Ramos (cell line): ENCODE data around the gene NOCT.
"Not testable (repeated sequence)": the region's sequence is repeated elsewhere in the genome, so short reads cannot be mapped to it uniquely, and the experiment has no call there.

Source experiments
- in situ Hi-C: fragments of 300-500 bp; cut with MboI; formaldehyde crosslinking; loops from one replicate; pipeline ENCODE4 v1.14.3; 2022; ENCODE audit warnings: low sequenced_read_pairs; ENCODE audit not compliant: unreplicated experiment

Gene NOCT

DNA sequence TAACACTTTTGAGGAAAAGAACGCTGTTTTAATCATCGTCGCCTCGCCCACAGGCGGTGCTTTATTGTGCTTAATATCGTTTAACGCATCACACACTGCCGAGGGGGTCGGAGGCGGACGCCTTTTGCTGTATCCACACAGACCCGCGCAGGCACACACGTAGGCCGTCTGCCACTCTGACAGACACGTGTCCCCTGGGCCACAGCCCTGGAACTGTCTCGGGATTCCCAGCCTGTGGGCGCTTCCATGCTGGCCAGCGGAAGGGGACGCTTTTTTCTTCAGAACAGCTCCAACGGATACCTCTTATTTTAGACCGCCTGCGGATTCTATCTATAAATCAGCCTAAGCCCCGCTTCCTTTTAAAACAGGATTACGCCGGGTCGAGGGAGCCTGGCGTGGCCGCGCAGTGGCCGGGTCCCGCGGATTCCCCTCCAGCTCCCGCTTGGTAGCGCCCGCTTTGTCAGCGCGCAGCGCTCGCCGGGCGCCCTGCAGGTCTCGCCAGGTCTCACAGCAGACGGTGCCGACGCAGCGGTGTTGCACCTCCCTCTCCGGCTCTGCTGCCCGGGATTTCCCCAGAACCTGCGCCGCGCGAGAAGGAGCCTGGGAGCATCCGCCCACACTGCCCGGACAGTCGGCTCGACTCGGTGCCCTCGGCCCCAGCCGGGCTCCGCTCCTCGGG, at the start of gene NOCT:
Gene NOCT (plus strand): TSS at position 513 of the 679 bp plus-strand sequence. CDS start 201 bp downstream, outside the sequence.
- in situ Hi-C loops, result no loop called here

- in situ Hi-C loops, result no loop called here
Observed at GRCh38 chr4:138967313-138967712, 48.3 kb upstream of the NOCT start.

GRCh38 chr4:138972956-138973801, 42.4 kb upstream of the NOCT start:
- in situ Hi-C loops, result no loop called here

DNA sequence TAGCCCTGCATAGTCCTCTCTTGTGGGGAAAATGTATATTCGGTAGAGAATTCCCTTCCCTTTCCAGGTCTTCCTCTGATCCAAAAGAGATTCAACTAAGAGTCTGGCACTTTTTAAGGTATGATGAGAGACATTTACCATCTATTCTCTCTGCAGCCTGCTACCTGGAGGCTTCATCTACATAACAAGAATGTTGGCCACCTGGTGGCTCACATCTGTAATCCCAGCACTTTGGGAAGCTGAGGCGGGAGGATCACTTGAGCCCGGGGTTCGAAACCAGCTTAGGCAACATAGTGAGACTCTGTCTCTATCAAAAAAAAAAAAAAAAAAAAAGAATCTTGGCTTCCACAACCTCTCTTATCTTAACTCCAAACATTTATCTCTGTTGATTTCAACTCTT, 40.4 kb upstream of the NOCT start:
- in situ Hi-C loops, result no loop called here

DNA sequence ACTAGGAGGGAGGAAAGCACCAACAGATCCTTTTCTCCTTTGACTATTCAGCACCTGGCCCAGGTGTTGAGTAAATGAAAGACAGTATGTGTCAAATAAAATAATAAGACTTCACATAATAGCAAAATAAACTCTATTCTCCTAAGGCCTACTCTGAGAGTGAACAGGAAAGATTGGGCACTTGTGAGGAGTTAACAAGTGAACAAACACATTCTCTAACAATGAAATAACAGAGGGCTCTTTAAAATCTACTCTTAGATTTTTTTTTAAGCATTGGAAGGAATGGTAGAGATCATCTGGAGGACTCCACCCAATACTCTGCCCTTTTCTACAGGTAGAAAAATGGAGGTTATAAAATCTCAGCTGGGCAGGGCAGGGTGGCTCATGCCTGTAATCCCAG, 39.1 kb upstream of the NOCT start:
- in situ Hi-C loops, result no loop called here

DNA sequence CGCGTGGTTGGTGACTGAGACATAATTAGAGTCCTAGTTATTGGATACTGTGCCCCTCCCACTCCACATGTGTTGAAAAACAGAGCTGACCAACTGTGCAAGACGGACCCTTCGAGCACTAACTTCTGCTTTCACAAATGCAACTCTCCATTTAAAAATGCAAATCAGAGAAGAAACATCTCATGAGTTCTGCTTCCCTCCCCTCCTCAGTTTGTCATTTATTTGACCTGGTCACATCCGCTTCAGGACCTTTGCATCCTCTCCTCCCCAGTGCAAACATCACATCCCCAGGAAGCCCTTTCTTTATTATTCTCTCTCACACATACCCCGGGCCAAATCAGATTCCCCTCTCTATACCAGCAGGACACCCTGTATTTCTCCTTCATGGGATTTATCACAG, 38.1 kb upstream of the NOCT start:
- in situ Hi-C loops, result no loop called here

DNA sequence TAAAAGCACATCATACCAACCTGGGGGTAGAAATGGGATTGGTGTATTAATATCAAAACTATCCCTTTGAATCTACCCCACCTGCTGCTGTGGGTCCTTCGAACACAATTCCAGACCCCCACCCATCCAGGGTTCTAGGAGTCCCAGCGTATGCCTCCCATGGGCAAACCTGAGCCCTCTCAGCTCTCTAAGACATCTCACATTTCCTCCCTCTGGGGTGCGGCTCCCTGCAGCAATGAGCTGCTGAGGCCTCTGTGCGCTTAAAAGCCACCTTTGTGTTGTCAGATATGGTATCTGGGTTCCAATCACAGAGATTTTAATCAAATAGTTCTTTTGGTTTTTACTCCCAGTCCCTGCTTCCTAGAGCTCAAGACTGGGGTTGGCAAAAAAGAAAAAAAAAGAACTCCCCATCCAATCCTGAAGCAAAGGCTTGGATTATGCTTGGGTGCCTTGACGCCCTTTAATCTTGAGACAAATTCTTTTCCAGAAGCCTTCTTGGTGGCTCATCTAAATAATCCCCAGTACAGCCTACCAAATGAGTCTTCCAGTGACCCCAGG, 37.5 kb upstream of the NOCT start:
- in situ Hi-C loops, result no loop called here

- in situ Hi-C loops, result no loop called here
Observed at GRCh38 chr4:138978600-138978999, 37.0 kb upstream of the NOCT start.

- in situ Hi-C loops, result no loop called here
Observed at GRCh38 chr4:138979742-138980141, 35.8 kb upstream of the NOCT start.

- in situ Hi-C loops, result no loop called here
Observed at GRCh38 chr4:138981930-138982390, 33.6 kb upstream of the NOCT start.

- in situ Hi-C loops, result no loop called here
Observed at GRCh38 chr4:138982754-138983153, 32.8 kb upstream of the NOCT start.

DNA sequence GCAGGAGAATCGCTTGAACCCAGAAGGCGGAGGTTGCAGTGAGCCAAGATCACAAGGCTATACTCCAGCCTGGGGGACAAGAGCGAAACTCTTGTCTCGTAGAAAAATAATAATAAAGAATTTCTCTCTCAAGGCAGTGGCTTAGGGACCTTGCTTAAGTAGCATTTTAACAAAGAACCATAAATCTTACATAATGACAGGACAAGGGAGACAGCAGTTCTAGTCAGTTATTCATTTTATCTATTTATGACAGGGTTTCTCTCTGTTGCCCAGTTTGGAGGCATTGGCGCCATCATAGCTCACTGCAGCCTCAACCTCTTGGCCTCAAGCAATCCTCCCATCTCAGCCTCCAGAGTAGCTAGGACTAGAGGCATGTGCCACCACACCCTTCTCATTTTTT, 31.9 kb upstream of the NOCT start:
- in situ Hi-C loops, result no loop called here

DNA sequence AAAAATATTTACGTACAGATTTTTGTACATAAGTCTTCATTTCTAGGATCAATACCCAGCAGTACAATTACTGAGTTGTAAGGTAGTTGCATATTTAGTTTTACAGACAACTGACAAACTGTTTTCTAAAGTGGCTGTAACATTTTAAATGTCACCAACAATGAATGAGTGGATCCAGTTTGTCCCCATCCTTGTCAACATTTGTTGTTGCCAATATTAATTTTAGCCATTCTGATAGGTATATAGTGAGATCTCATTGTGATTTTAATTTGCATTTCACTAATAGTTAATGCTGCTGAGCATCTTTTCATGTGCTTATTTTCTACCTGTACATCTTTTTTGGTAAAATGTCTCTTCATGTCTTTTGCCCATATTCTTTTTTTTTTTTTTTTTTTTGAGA, 30.9 kb upstream of the NOCT start:
- in situ Hi-C loops, result no loop called here

GRCh38 chr4:138992676-138993075, 22.9 kb upstream of the NOCT start:
- in situ Hi-C loops, result no loop called here

- in situ Hi-C loops, result no loop called here
Observed at GRCh38 chr4:138996090-138996489, 19.5 kb upstream of the NOCT start.

GRCh38 chr4:138999666-139000065, 15.9 kb upstream of the NOCT start:
- in situ Hi-C loops, result no loop called here

GRCh38 chr4:139000134-139000533, 15.4 kb upstream of the NOCT start:
- in situ Hi-C loops, result not testable (repeated sequence)

DNA sequence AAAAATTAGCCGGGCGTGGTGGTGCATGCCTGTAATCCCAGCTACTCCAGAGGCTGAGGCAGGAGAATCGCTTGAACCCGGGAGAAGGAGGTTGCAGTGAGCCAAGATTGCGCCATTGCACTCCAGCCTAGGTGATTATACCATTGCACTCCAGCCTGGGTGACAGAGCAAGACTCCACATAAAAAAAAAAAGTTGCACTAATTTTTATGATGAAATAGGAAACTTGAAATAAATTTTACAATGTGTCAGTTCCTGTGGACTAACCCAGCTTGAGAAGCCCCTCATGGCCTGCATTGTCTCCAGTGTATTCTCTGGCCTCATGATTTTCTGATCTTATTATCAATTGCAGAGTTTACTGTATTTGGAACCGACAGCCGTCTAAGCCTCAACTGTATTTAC, 14.2 kb upstream of the NOCT start:
- in situ Hi-C loops, result not testable (repeated sequence)

DNA sequence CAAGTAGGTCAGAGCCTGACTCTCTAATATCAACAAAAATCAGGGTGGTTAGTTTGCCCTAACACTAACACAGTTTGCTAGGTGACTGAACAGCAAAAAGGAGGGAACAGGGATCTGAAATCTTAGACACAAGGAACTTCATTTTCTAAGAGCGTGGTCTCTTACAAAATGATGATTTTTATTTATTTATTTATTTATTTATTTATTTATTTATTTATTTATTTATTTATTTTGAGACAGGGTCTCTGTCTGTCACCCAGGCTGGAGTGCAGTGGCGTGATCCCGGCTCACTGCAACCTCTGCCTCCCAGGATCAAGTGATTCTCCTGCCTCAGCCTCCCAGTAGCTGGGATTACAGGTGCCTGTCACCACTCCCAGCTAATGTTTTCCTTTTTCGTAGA, 11.9 kb upstream of the NOCT start:
- in situ Hi-C loops, result not testable (repeated sequence)

GRCh38 chr4:139005774-139006173, 9.8 kb upstream of the NOCT start:
- in situ Hi-C loops, result no loop called here

- in situ Hi-C loops, result no loop called here
Observed at GRCh38 chr4:139007640-139008039, 7.9 kb upstream of the NOCT start.
